Stimulated activated CD8-positive, alpha-beta memory T cell treated with anti-CD3 and anti-CD28 coated beads, Interleukin-7, amount 100 ng/mL, for 48 hours (primary cell): ENCODE measurements around the gene ORM2.

Experiments
- DNase-seq, 2 donors: peaks; one replicate each; pipeline ENCODE4 v3.0.0-alpha.2; 2020; ENCODE audit warnings: low read depth in 1 of 2; ENCODE audit errors: extremely low read depth in 1 of 2

Gene ORM2

DNA sequence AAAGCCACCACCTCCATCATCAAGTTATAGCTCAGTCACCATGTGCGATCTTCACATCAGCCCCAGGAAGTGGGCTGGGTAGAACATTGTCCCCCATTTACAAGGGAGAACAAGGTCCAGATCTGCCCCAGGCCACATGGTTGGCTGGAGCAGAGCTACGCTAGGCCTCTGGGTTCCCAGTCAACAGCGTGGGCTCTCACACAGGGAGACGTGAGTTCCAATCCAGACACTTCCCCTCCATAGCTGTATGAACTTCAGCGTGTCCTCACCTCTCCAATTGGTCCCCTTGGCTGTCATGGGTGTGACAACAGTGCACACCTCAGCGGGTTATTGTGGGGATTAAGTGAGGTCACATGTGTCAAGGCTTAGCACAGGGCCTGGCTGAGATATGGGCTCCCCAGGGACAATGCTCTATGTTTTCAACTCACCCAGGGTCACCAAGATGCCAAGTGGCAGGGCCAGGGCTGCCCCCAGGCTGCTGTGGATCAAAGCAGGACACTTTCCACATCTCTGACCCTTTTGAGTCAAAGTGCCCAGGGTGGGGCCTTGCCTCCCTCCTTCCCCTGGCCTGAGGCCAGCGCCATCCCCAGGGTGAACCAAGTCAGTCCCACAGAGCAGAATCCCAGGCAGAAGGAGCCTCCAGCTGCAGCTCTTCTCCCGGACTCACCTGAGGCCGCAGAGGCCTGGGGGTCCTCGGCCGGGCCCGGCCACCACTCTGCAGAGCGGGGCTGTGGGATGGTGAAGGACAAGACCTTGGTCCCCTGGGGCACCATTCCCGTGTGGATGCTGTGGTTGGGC lies 38.3 kb downstream of the ORM2 start:
- no peak for DNase-seq

DNA sequence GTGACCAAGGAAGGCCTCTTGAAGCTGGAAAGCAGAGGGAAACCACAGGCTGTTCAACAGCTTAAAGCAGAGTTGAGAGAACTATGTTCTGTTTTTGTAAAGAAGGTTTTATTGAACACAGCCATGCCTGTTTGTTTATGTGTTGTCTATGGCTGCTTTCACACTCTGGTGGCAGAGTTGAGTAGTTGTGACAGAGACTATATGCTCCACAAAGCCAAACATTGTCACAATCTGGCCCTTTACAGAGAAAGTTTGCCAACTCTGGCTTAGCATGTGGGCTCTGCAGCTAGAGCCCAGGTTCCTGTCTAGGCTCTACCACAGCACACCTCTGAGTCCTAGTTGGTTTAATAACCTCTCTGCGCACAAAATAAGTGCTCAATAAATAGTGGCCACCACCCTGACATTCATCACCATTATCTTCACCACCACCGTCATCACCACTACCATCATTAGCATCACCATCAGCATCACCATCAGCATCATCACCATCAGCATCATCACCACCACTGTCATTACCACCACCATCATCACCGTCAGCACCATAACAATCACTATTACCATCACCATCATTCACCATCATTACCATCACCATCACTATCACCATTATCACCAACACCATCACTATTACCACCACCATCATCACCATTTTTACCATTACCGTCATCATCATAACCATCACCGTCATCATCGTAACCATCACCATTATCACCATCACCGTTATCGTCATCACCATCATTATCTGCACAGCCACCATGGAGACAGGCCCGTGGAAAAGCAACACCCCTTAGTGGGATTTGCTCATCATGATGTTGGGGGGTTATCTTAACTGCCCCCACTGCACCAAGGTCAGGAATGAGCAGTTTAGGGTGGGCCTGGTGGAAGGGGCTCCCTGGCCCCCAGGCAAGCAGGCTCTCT lies 39.8 kb downstream of the ORM2 start:
- DNase-seq: no peak

DNA sequence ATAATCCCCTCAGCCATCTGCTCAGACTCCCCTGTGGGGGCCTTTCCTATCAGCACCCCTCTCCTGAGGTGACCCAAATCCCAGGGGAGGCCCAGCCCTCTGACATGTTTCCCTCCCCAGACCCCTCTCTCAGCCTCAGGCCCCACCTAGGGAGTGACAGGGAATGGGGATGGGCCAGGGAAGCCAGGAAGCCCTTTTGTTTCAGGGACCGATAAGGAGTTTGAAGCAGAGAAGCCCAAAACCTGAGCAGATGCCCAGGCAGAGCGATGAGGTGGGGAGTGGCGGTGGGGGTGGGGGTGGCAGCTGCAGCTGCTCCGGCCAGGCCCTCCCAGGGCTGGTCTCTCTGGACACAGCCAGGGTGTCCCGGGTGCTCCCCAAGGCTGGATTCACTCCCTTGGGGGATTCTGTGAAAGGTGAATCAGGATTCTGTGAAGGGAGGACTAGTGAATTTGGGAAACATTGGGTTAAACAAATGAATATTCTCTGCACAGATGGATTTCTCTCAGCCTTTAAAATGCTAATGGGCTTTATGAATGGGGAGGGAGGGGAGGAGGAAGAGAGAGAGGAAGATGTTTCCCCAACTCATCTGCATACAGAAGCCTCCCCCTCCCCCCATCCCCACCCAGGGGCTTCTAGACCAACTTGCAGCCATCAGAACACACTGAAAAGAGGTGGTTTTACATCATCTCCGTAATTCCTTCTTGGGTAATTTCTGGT lies 40.7 kb downstream of the ORM2 start:
- DNase-seq: no peak

DNA sequence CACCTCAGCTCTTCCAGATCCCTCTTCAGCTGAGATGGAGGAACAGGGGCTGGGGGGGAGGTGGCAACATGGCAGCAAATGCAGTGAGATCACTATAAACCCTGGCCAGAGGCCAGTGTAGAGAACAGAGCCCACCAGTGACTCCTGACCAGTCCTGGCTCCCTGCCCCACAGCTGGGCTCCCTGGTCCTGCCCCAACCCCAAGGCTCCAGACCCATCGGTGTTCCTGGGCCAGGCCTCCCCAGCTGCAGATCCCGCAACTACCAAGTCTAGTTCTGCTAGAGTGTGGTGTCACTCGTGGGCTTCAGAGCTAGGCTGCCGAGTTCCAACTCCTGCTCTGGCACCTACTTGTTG lies 41.3 kb downstream of the ORM2 start:
- no peak for DNase-seq

DNA sequence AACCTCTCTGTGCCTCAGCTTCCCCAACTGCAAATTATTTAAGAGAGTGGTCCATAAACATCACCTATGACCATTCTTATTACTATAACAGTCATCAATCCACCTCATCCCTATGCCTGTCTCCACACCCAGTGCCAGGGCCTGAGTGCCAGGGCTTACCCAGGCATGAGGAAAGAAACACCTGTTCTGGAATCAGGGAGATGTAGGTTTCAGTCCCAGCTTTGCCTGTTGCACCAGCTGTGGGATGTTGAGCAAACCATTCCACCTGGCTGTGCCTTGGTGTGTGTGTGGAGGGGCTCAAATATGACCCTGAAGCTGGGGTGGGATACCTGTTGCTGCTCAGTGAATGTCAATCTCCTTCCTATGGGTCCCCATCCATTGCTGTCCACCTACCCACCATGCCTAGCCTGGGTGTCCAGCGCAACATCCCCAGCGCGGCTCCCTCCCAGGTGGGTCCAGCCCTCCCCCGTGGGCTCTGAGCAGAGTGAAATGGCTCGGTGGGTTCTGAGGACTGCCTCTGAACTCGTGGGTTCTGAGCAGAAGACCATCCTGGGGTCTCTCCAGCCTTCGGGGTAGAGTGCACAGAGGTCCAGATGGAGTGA lies 41.8 kb downstream of the ORM2 start:
- DNase-seq: no peak

DNA sequence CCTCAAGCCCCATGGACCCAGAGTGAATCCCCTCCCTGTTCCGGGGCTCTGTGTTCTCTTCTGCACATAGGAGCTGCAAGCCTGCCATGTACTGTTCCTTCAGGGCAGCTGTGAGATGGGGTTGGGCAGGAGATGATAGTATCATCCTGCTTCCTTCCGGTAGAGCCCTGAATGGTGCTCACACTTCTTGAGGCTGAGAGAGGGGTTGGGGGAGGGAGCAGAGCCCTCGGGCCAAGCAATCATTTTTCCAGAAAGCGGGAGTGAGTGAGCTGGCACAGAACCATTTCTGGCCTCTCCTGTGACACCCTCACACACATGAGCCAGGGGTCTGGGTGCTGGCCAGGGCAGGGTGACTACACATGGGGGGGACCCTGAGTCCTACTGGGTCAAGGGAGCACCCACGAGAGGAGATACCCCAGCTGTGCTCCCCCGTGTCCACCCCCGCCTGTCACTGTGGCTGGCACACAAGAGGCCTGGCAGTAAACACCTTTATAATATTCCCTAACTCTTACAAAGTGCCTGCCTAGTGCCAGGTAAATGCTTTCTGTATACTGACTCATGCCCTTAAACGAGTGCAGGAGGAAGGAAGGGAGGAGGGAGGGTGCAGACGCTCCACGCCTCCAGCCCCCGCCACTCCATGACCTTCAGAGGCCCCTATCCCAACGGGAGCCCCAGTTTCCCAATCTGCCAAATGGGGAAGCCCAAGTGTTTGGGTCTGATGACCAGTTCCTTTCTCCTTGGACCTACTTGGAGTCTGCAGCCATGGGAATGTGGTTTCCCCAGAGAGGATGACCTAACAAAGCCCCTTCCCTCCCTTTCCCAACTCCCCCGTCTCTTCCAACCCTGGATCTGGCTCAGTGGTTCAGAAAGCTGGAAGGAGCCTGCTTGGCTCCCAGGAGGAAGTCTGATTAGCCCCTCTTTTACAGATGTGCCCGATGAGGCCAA lies 42.6 kb downstream of the ORM2 start:
- no peak for DNase-seq

DNA sequence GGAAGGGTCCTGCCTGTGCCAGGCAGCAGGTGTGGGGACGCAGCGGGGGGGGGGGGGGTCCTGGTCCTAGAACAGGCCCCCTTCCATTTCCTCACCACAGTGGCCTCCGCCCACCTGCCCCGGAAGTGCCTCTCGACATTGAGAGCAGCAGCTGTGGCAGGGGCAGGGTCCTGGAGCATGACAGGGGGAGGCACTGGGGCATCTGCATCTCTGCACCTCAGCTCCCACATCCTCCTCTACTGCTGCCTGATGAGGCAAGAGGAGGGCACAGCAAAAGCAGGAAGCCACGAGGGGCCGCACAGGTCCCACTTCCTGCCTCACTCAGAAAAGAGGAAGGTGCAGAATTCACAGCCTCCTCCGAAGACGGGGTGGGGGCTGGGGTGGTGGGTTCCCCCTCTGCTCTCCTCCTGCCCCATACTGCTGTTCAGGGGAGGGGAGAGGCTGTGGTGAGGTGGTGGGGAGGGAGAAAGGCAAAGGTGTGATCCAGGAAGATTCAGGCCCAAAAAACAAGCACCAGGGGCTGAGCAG lies 43.3 kb downstream of the ORM2 start:
- DNase-seq: peak; percentile 69 to 87

DNA sequence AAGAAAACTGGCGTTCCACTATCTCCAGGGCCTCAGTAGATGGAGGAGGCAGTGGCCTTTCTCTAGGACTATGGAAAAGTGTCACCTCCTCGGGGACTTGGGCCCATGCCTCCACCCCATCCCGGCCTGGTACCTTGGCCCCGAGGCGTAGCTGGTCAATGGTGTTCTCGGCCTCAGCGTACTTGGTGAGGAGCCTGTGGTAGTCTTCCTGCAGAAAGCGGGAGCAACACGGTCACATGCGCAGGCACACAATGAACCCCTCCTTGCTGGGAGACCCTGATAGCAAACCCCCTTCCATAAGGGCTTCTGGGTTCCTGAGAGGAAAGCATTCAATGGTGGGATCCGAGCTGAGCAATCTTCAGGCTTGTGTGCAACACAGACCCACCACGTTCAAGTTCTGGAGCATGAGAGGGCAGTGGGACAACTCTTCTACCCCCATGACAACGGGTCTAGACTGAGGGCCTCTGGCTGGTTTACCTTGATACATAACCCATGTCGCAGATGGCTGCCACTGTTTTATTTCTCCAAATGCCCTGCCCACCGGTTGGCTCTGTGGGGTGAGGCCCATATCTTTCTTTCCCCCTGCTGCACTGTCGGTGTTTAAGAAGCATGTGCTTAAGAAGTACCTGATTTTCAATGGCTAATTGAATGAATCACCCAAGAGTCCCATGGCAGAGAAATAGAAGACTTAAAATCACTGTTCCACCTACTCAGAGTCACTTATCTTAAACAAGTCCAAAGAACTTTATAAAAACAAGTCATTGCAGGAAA lies 44.5 kb downstream of the ORM2 start:
- no peak for DNase-seq

DNA sequence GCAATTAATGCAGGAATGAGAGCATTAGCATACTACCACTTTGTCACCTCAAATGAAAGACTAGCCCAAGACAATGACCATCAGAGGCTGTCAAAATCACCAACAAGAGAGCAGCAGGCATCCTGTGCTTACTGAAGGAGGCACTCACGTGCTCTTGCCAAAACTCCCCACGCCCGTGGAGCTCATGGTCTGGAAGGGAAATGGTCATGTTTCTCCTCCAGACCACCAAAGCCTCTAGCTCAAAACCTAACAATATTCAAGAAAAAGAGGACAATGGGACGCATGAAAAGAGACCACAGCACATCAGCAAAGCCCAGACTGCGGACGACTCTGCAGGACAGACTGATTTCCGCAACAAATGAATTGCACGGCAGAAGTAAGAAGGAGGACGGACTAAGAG lies 45.3 kb downstream of the ORM2 start:
- no peak for DNase-seq

DNA sequence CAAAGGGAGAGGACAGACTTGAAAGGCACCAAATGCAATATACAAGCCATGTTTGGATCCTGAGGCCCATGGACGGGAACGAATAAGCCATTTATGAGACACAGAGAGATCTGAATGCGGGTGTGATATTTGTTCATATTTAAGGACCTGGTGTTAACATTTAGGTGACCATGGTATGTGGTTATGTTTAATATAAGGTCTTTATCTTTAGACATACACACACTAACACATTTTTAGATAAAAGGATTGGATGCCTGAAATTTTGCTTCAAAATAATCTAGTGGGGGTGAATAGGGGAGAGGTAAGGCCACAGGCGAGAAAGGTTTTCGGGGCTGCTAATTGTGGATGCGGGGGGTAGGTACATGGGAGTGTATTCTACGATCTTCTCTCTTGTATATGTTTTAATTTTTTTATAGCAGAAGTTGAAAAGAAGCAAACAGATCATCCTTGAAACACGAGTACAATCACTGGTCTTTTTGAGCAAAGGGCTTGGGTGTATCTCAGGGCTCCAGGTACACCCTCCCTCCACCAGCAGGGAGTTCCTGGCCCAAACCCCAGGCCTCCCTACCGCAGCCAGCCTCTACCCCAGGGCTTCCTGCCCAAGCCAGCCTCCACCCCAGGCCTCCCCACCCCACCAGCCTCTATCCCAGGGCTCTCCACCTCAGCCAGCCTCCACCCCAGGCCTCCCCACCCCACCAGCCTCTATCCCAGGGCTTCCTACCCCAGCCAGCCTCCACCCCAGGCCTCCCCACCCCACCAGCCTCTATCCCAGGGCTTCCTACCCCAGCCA lies 45.9 kb downstream of the ORM2 start:
- DNase-seq: no peak

DNA sequence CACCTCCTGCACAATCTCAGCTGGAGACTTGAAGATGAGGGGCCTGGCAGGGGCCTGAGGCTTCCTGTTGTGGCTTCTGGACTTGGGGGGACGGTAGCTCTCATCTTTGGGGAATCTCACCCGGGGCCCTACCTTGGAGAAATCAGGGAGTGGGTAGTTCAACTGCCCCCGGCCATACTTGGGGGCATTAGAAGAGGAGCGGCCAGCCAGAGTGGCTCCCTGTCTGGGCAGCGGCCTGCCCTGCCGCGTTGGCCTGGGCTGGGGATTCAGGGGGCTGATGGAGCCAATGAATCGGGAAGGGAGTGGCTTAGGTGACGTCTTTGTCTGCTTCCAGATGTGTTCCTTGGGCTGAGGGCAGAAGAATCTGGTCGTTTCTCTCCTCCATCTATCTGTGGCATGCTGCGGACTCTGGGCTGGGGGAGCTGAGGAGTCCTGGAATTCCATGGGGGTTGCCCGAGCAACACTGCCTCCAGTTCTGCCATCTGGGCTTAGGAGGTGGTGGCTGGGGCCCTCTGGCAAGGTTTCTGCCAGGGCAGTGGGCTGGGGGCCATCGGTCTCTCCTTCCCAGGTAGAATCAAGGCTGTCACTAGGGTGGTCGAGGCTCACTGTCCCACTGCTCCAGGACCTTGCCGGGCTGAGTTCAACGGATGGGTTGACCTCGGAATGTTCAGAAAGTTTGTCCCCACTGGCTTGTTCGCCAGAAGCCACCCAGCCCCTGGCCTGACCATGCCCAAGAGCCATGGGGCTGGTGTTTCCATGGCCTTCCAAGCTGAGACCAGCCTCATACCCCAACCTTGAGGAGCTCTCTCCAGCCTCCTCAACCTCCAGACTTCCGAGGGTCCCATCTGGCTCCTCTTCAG lies 47.1 kb downstream of the ORM2 start:
- no peak for DNase-seq

DNA sequence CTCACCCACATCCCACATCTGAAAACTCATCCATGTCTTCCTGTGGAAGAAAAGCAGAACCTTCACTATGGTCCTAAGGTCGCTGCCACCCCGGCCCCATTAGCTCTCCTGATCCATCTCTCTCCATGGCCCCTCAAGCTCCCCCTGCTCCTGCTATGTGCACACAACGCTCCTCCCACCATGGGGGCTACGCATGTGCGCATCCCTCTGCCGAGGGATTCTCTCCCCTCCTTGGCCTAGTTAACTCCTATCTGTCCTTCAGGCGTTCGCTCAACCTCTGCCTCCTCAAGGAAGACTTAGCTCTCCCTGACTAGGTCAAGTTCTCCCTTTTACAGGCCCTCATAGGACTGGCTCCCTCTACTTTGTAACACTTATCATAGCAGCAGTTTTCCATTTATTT lies 48.3 kb downstream of the ORM2 start:
- DNase-seq: no peak

DNA sequence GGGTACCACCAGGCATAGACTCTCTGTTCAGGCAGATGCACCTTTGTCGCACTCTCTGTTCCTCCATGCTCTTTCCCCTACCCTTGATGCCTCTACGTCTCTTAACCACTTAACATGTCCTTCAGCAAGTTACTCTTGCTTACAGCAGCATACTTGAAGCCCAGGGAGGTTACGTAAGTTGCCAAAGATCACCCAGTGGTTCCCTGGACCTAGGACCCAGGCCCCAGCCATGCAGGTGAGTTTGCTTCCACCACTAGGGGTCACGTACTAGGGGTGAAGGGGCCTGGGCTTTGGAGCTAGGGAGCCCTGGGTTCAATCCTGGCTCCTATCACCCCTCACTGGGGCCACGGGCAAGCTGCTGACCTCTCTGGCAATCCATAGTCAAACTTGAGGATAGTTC lies 49.2 kb downstream of the ORM2 start:
- no peak for DNase-seq
